T47D (cell line): ENCODE measurements around the gene COPS4.
A peak's percentile ranks its signal among the peaks of the same experiment; 100 is the strongest.
"Not testable (repeated sequence)": the region's sequence is repeated elsewhere in the genome, so short reads cannot be mapped to it uniquely, and the experiment has no call there.

ENCODE experiments used
- DNase-seq, 2 experiments: peaks; one replicate each; pipeline versions ENCODE4 v3.0.0 to v3.0.0-alpha.2; 2011 to 2012; ENCODE audit warnings: low read depth in 1 of 2, low spot score in 1 of 2
- JUND ChIP-seq: IDR thresholded peaks from 2 replicates; pipeline ENCODE4 v1.6.1; 2012; ENCODE audit warnings: low read depth
- in situ Hi-C: cut with HindIII; loops from 2 replicates; pipeline ENCODE4 v1.10.0; 2016; ENCODE audit warnings: low sequenced_read_pairs, low pct_unique_long_range_greater_than_20kb

COPS4 gene

GRCh38 chr4:83036991-83037665 is 2.1 kb downstream of the COPS4 start:
- in situ Hi-C loops: no loop called here
- DNase-seq: no peak
- TF ChIP-seq JUND: no peak

GRCh38 chr4:83040269-83040668 is 5.3 kb downstream of the COPS4 start:
- in situ Hi-C loops: no loop called here
- no peak for TF ChIP-seq JUND
- DNase-seq: no peak

- DNase-seq, in situ Hi-C loops: not testable (repeated sequence)
Observed at GRCh38 chr4:83043157-83043556, 8.2 kb downstream of the COPS4 start.

GRCh38 chr4:83043801-83044407 is 8.9 kb downstream of the COPS4 start:
- in situ Hi-C loops: no loop called here

GRCh38 chr4:83046693-83047473 is 11.9 kb downstream of the COPS4 start:
- no peak for DNase-seq
- no peak for TF ChIP-seq JUND
- in situ Hi-C loops: no loop called here

More at GRCh38 chr4:83043801-83044407, 8.9 kb downstream of the COPS4 start:
- no peak for TF ChIP-seq JUND
- DNase-seq: no peak

- DNase-seq, in situ Hi-C loops: not testable (repeated sequence)
Observed at GRCh38 chr4:83048781-83049180, 13.8 kb downstream of the COPS4 start.

- DNase-seq: peak; percentile 1 to 11
- in situ Hi-C loops: no loop called here
- TF ChIP-seq JUND: no peak
Observed at GRCh38 chr4:83054928-83055327, 19.9 kb downstream of the COPS4 start.

GRCh38 chr4:83062739-83063138 is 27.8 kb downstream of the COPS4 start:
- DNase-seq: no peak
- in situ Hi-C loops: no loop called here
- no peak for TF ChIP-seq JUND

- DNase-seq: no peak
- no peak for TF ChIP-seq JUND
- in situ Hi-C loops: no loop called here
Observed at GRCh38 chr4:83065266-83065665, 30.3 kb downstream of the COPS4 start.

- no peak for DNase-seq
- in situ Hi-C loops: no loop called here
- no peak for TF ChIP-seq JUND
Observed at GRCh38 chr4:83067058-83067639, 32.2 kb downstream of the COPS4 start.

GRCh38 chr4:83071116-83071515 is 36.1 kb downstream of the COPS4 start:
- no peak for DNase-seq
- in situ Hi-C loops: no loop called here
- no peak for TF ChIP-seq JUND

- no peak for TF ChIP-seq JUND
- DNase-seq: peak; percentile 14 to 80
- in situ Hi-C loops: no loop called here
Observed at GRCh38 chr4:83074086-83074704, 39.2 kb downstream of the COPS4 start.

GRCh38 chr4:83074783-83075182 is 39.8 kb downstream of the COPS4 start:
- in situ Hi-C loops, DNase-seq: not testable (repeated sequence)
